KMS-11 (cell line): ENCODE measurements around the gene GABBR2.

Source experiments
- H2AFZ ChIP-seq: fragments of 200-600 bp; sonication (generic); 2 replicates; pipeline ENCODE4 v1.6.1; 2016; ENCODE audit warnings: antibody characterized with exemption, mixed run types, low read depth
- H3K27ac ChIP-seq: fragments of 200-600 bp; sonication (generic); 2 replicates; pipeline ENCODE4 v1.6.1; 2016; ENCODE audit warnings: mild to moderate bottlenecking, mixed run types
- H3K27me3 ChIP-seq: fragments of 200-600 bp; sonication (generic); 2 replicates; pipeline ENCODE4 v1.6.1; 2017; ENCODE audit warnings: mild to moderate bottlenecking, low read depth, mixed run types, moderate library complexity; ENCODE audit not compliant: insufficient read depth
- H3K36me3 ChIP-seq: fragments of 200-600 bp; sonication (generic); 2 replicates; pipeline ENCODE4 v1.6.1; 2017; ENCODE audit warnings: mild to moderate bottlenecking, mixed run types; ENCODE audit not compliant: insufficient read depth
- H3K4me1 ChIP-seq: fragments of 200-600 bp; sonication (generic); 2 replicates; pipeline ENCODE4 v1.6.1; 2016; ENCODE audit warnings: mild to moderate bottlenecking, low read depth, mixed run types; ENCODE audit not compliant: poor library complexity, severe bottlenecking
- H3K4me2 ChIP-seq: fragments of 200-600 bp; sonication (generic); 2 replicates; pipeline ENCODE4 v1.7.0; 2016; ENCODE audit warnings: mild to moderate bottlenecking, mixed run types
- H3K4me3 ChIP-seq: fragments of 200-600 bp; sonication (generic); IDR thresholded peaks from 2 replicates; pipeline ENCODE4 v1.6.1; 2017; ENCODE audit warnings: low read depth, low read length, mixed read lengths; ENCODE audit not compliant: insufficient read depth
- H3K79me2 ChIP-seq: fragments of 200-600 bp; sonication (generic); 2 replicates; pipeline ENCODE4 v1.6.1; 2016; ENCODE audit warnings: low read depth, mixed run types; ENCODE audit not compliant: insufficient read depth
- H3K9ac ChIP-seq: fragments of 200-600 bp; sonication (generic); 2 replicates; pipeline ENCODE4 v1.6.1; 2016; ENCODE audit warnings: mild to moderate bottlenecking, mixed run types
- H4K20me1 ChIP-seq: fragments of 200-600 bp; sonication (generic); 2 replicates; pipeline ENCODE4 v1.6.1; 2016; ENCODE audit warnings: mild to moderate bottlenecking, mixed run types; ENCODE audit not compliant: insufficient read depth
- TF ChIP-seq, protein P1 (sequence below): fragments of 200-600 bp; sonication (generic); conservative IDR thresholded peaks from 2 replicates; pipeline ENCODE4 v1.6.1; 2017; ENCODE audit warnings: low read depth, mild to moderate bottlenecking, antibody characterized with exemption, low read length, moderate library complexity, mixed read lengths

Gene GABBR2

DNA sequence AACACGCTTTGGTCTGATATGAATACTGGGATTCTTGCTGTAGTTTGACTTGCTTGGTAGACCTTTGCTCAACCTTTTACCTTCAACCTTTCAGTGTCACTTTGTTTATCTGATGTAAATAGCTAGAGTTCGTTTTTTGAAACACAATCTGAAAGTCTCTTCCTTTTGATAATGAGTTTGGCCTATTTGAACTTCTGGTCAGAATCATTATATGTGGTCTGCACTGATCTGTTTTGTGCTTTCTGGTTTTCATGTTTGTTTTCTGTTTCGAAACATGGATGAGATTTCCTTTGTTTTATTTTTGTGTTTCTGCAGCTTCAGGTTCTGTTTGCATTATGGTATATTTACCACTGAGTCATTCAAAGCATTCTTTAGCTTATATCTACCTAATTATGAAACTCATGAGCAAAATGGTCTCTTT, 217.5 kb downstream of the GABBR2 start:
- Histone ChIP-seq H3K9ac (no peak overlapping the region), H3K4me1 (no peaks in the 10 kb centered on the region), H3K27ac (no peak overlapping the region), H4K20me1 (no peaks in the 10 kb centered on the region), H3K36me3 (no peaks in the 10 kb centered on the region), H3K4me3 (no peak overlapping the region), H3K4me2 (no peak overlapping the region), H3K79me2 (no peaks in the 10 kb centered on the region), H3K27me3 (no peaks in the 10 kb centered on the region), H2AFZ (no peak overlapping the region)
- TF ChIP-seq, protein P1, sequence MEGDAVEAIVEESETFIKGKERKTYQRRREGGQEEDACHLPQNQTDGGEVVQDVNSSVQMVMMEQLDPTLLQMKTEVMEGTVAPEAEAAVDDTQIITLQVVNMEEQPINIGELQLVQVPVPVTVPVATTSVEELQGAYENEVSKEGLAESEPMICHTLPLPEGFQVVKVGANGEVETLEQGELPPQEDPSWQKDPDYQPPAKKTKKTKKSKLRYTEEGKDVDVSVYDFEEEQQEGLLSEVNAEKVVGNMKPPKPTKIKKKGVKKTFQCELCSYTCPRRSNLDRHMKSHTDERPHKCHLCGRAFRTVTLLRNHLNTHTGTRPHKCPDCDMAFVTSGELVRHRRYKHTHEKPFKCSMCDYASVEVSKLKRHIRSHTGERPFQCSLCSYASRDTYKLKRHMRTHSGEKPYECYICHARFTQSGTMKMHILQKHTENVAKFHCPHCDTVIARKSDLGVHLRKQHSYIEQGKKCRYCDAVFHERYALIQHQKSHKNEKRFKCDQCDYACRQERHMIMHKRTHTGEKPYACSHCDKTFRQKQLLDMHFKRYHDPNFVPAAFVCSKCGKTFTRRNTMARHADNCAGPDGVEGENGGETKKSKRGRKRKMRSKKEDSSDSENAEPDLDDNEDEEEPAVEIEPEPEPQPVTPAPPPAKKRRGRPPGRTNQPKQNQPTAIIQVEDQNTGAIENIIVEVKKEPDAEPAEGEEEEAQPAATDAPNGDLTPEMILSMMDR: no peak

DNA sequence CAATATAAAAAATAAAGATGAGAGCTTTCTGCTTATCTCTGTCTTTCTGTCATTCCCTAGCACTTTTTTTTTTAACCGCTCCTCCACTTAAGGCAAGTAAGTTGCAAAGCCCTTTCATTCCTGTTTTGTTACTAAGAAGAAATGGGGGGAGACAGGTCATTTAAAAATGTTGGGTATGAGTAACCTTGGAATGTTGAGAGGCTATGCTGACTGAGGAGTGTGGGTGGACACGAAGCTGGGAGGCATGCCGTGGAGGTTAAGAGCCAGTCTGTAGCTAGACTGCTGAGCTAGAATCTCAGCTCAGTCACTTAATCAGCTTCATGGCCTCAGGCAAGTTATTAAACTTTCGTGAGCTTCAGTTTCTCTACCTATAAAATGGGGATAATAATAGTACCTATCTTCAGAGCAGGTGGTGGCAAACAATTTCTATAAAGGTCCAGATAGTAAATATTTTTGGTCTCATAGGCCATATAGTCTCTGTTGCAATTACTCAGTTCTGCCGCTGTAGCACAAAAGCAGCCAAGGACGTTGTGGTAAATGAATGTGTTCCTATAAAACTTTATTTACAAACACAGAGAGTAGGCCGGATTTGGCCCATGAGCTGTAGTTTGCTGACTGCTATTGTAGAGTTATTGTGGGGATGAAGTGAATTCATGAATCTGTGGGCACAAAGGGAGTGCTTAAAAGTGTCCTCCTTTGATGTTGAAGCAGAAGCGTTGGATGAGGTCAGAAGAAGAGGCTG, 220.0 kb downstream of the GABBR2 start:
- H3K27ac ChIP-seq: no peak overlapping the region
- TF ChIP-seq, protein P1: no peak
- H3K4me2 ChIP-seq: no peak overlapping the region
- H4K20me1 ChIP-seq: no peaks in the 10 kb centered on the region
- no peak overlapping the region for H3K4me3 ChIP-seq
- H3K27me3 ChIP-seq: no peaks in the 10 kb centered on the region
- no peaks in the 10 kb centered on the region for H3K36me3 ChIP-seq
- no peaks in the 10 kb centered on the region for H3K79me2 ChIP-seq
- no peak overlapping the region for H3K9ac ChIP-seq
- H3K4me1 ChIP-seq: no peaks in the 10 kb centered on the region
- no peak overlapping the region for H2AFZ ChIP-seq

DNA sequence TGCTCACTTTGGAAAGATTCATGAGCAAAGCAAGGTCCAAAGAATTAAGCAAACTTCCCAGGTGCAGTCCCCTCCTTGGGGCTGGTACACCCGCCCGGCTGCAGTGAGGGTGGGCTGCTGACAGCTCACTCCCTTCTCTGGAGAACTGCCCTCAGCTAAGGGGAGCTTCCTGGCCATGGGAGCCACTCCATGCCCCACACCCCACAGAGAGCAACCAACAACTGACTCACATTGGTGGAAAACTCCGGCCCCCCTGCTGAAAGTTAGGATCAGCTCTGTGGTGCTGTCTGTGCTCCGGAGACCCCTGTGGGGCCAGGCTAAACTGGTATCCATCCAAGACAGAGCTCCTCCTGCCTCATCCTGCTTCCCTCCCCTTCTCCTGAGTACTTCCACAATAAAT, 223.0 kb downstream of the GABBR2 start:
- no peak overlapping the region for H3K9ac ChIP-seq
- TF ChIP-seq, protein P1: no peak
- H3K4me3 ChIP-seq: no peak overlapping the region
- H3K79me2 ChIP-seq: no peaks in the 10 kb centered on the region
- no peaks in the 10 kb centered on the region for H3K4me1 ChIP-seq
- no peaks in the 10 kb centered on the region for H3K36me3 ChIP-seq
- no peak overlapping the region for H3K4me2 ChIP-seq
- H4K20me1 ChIP-seq: no peaks in the 10 kb centered on the region
- H2AFZ ChIP-seq: no peak overlapping the region
- no peak overlapping the region for H3K27ac ChIP-seq
- H3K27me3 ChIP-seq: no peaks in the 10 kb centered on the region

DNA sequence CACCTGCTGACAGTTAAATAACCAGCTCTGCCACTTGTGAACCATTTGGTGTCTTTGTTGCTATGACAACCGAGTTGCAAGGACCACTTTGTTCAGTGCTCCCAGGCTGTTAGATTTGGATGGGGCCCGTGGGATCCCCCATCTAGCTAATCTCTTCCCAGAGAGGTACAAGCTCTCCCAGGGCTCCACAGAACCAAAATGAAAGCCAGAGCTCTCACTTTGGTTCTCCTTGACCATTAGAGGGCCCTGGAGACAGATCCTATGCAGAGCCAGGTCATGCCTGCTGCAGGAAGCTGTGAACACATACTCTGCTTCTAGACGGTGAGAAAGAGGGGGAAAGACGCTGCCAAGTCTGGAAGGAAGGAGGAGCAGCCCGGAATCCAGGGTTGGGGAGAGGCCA, 224.6 kb downstream of the GABBR2 start:
- Histone ChIP-seq H3K36me3 (no peaks in the 10 kb centered on the region), H3K27me3 (no peaks in the 10 kb centered on the region), H3K4me1 (no peaks in the 10 kb centered on the region)

More for the DNA sequence above, 224.6 kb downstream of the GABBR2 start:
- Histone ChIP-seq H3K27ac (no peak overlapping the region), H4K20me1 (no peaks in the 10 kb centered on the region), H3K79me2 (no peaks in the 10 kb centered on the region), H3K4me2 (no peak overlapping the region), H3K9ac (no peak overlapping the region), H2AFZ (no peak overlapping the region), H3K4me3 (no peak overlapping the region)
- TF ChIP-seq, protein P1: no peak
